ENCODE results near the gene NPM3. TPM values are rescaled to one million over a fixed set of nuclear protein-coding genes. Genes with fewer than 3 reads are reported as not detected.

NPM3 gene
- total RNA-seq, 6 experiments from 2014 or later = 51.8 to 64.6 (median 54.8) TPM

DNA sequence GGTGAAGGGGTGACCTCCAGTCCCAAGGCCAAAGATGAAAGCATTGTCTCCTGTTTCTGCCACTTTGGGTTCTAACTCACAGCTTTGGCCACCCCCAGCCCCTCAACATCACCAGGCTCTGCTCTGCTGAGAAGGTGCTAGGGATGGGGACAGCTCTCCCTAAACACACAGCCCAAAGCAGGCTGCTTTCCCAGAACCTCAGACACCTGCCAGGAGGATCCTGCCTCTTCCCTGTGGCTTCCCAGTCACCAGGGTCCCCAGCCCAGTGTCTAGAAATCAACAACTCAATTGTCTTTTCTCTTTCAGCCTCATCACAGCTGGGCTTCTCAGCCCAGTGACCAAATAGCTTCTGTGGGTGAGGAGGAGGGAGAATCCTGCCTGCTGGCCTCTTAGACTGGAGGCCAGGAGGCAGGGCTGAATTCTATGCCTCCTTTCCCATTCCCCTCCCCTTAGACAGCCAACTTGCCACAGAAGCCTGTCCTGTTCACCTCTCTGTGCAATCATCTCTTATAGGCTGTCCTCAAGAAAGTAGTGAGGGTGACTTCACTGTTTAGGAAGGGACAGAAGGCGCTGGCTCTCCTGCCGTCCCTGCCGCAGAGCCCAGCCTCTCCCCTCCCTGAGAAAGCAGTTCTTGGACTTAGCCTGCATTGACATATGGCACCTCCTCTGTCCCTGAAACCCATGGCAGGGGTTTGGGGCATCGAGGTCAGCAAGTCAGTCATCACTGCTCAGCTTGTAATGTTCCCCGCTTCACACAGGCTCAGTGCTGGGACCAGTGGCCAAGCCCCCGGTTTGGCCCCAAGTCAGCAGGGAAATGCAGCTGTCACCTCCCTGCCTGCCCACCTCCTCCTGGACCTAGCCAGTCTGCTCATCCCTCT lies 11.0 kb downstream of the NPM3 start:
- TF ChIP-seq, protein P1, sequence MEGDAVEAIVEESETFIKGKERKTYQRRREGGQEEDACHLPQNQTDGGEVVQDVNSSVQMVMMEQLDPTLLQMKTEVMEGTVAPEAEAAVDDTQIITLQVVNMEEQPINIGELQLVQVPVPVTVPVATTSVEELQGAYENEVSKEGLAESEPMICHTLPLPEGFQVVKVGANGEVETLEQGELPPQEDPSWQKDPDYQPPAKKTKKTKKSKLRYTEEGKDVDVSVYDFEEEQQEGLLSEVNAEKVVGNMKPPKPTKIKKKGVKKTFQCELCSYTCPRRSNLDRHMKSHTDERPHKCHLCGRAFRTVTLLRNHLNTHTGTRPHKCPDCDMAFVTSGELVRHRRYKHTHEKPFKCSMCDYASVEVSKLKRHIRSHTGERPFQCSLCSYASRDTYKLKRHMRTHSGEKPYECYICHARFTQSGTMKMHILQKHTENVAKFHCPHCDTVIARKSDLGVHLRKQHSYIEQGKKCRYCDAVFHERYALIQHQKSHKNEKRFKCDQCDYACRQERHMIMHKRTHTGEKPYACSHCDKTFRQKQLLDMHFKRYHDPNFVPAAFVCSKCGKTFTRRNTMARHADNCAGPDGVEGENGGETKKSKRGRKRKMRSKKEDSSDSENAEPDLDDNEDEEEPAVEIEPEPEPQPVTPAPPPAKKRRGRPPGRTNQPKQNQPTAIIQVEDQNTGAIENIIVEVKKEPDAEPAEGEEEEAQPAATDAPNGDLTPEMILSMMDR (IDR thresholded peaks at IDR 0.05) = no peak
- DNase-seq = no peak
- no peaks in the 10 kb centered on the region for H3K9me3 Mint-ChIP-seq
- no peaks in the 10 kb centered on the region for H3K36me3 Mint-ChIP-seq (ENCODE audit: low read depth)
- H3K27ac Mint-ChIP-seq = no peak overlapping the region
- no peak overlapping the region for H3K4me3 Mint-ChIP-seq
- peaks cover 54% of the 10 kb centered on the region for H3K27me3 Mint-ChIP-seq (ENCODE audit: insufficient read depth)
- peaks cover 11% of the 10 kb centered on the region for H3K4me1 Mint-ChIP-seq (ENCODE audit: low read depth)

DNA sequence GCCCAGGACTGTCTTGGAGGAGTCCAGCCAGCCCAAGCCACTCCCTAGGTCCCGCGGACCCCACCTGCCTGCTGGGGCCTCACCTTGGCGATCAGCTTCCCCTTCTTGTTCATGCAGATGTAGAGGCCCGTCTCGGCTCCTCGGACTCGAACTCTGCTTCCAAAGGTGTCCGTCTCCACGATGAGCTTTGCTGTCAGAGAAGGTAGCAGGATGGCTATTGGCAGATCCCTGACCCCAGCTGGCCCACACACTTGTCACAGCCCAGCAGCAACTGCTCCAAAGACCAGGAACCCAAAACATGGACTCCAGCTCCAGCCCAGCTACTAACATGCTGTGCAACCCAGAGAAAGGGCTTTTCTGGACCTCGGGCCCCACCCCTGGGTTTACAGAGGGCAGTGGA lies 11.9 kb downstream of the NPM3 start:
- Mint-ChIP-seq H3K9me3 (no peaks in the 10 kb centered on the region), H3K4me3 (no peak overlapping the region), H3K36me3 (ENCODE audit: low read depth) (no peaks in the 10 kb centered on the region), H3K4me1 (ENCODE audit: low read depth) (peaks cover 11% of the 10 kb centered on the region), H3K27ac (no peak overlapping the region), H3K27me3 (ENCODE audit: insufficient read depth) (peaks cover 56% of the 10 kb centered on the region)
- TF ChIP-seq, protein P1 (IDR thresholded peaks at IDR 0.05) = no peak
- no peak for DNase-seq

DNA sequence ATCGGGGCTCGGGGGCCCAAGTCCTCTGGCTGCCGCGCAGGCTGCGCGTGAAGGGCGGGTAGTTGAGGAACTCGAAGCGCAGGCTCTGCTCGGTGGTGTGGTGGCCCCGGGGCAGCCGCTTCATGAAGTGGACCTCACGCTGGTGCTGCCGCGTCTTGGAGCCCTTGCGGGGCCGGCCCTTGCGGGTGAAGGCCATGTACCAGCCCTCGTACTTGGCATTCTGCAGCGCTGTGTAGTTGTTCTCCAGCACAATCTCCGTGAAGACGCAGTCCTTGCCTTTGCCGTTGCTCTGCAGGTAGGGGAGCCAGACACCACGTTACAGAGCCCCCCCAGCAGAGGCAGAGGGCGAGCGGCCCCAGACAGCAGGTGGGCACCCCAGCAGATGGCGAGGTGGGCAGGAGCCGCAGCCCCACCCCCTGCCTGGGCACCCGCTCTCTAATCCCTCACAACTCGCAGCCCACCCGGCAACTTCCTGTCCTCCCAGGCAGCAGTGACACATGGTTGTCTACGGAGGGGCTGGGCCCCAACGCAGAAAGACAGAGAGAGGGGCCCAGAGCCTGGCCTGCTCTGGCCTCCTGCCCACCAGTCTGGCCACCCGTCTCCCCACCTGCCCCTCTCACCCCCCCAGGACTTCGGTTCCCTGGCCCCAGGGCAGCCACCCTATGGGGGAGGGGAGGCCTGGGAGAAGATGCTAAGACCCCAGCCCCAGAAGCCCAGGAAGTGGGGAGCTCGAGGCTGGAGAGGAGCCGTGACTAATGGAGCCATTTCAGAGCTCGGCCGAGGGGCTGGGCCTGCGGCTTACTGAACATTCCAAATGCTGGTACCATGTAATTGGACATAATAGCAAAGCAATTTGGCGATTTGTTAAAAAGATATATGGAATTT lies 12.7 kb downstream of the NPM3 start:
- TF ChIP-seq, protein P1 (IDR thresholded peaks at IDR 0.05) = no peak
- Mint-ChIP-seq H3K27ac (no peak overlapping the region), H3K4me1 (ENCODE audit: low read depth) (peaks cover 11% of the 10 kb centered on the region), H3K36me3 (ENCODE audit: low read depth) (no peaks in the 10 kb centered on the region), H3K4me3 (no peak overlapping the region), H3K27me3 (ENCODE audit: insufficient read depth) (peaks cover 63% of the 10 kb centered on the region), H3K9me3 (no peaks in the 10 kb centered on the region)
- DNase-seq = no peak

DNA sequence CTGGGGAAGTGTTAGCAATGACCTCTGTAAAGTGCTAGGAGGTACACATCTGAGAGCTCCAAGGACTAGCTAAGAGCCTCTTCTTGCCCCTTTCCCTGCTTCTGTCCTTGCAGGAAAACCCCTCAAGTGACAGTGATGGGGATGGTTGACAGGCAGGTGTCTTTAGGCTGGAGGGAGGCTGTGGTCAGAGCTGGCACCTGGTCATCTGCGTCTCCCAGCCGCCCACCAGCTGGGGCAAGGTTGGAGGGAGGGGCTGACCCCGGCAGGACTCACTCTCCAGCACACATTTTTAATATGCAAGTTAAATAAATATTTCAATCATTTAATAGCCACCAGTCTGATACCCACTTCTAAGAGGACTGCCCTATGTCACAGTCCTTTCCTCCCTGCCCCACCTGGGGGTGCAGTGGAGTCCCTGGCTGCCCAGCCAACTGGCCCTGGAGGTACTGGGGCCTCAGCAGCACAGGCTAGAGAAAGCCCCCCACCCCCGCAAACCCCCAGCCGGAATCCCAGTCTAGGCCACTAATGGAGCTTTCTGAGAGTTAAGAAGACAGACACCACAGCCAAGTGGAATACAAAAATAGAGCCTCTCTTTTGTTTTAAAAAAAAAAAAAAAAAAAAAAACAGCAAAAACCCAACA lies 13.6 kb downstream of the NPM3 start:
- Mint-ChIP-seq H3K27ac (no peak overlapping the region), H3K4me3 (no peak overlapping the region), H3K4me1 (ENCODE audit: low read depth) (peaks cover 11% of the 10 kb centered on the region), H3K27me3 (ENCODE audit: insufficient read depth) (peaks cover 67% of the 10 kb centered on the region), H3K9me3 (no peaks in the 10 kb centered on the region), H3K36me3 (ENCODE audit: low read depth) (no peaks in the 10 kb centered on the region)
- TF ChIP-seq, protein P1 (IDR thresholded peaks at IDR 0.05) = no peak
- DNase-seq = no peak

DNA sequence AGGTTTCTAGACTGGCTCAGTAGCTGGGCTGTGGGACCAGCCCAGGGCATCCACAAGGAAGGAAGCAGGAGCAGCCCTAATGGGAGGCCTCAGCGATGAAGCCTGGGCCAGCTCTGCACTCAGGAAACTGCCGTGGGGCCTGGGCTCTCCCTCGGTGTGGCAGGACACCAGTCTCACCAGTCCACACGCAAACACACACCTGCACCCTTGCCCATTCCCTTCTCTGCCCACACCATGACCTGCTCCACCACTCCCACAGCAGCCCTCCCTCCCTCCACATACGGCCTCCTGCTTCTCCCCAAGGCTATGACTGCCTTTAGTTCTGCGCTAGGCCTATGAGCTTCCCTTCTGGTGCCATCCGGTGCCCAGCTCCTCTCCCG lies 14.5 kb downstream of the NPM3 start:
- Mint-ChIP-seq H3K4me1 (ENCODE audit: low read depth) (peaks cover 6% of the 10 kb centered on the region), H3K4me3 (no peak overlapping the region), H3K27ac (no peak overlapping the region), H3K9me3 (no peaks in the 10 kb centered on the region), H3K36me3 (ENCODE audit: low read depth) (no peaks in the 10 kb centered on the region), H3K27me3 (ENCODE audit: insufficient read depth) (peaks cover 64% of the 10 kb centered on the region)
- TF ChIP-seq, protein P1 (IDR thresholded peaks at IDR 0.05) = no peak
- DNase-seq = no peak

All from HFFc6 (cell line).